Femur (tissue), 1 donor: ENCODE results near the gene CTDSPL2.
"Not testable (repeated sequence)": the region's sequence is repeated elsewhere in the genome, so short reads cannot be mapped to it uniquely, and the experiment has no call there.

ENCODE experiments used
- DNase-seq: peaks from one replicate; pipeline ENCODE4 v3.0.0-alpha.2; 2017

Gene CTDSPL2

GRCh38 chr15:44485880-44486279, 58.5 kb downstream of the CTDSPL2 start:
- no peak for DNase-seq

GRCh38 chr15:44489464-44489863, 62.0 kb downstream of the CTDSPL2 start:
- DNase-seq: no peak

GRCh38 chr15:44490622-44491021, 63.2 kb downstream of the CTDSPL2 start:
- DNase-seq: no peak

- DNase-seq: no peak
Measured at GRCh38 chr15:44492040-44492439, 64.6 kb downstream of the CTDSPL2 start.

- no peak for DNase-seq
Measured at GRCh38 chr15:44492672-44493071, 65.2 kb downstream of the CTDSPL2 start.

GRCh38 chr15:44495562-44495961, 68.1 kb downstream of the CTDSPL2 start:
- DNase-seq: no peak

GRCh38 chr15:44500555-44500954, 73.1 kb downstream of the CTDSPL2 start:
- no peak for DNase-seq

GRCh38 chr15:44501768-44502366, 74.4 kb downstream of the CTDSPL2 start:
- no peak for DNase-seq

GRCh38 chr15:44516436-44516835, 89.0 kb downstream of the CTDSPL2 start:
- no peak for DNase-seq

- no peak for DNase-seq
Measured at GRCh38 chr15:44519537-44519936, 92.1 kb downstream of the CTDSPL2 start.

- DNase-seq: no peak
Measured at GRCh38 chr15:44525018-44525417, 97.6 kb downstream of the CTDSPL2 start.

GRCh38 chr15:44527241-44527640, 99.8 kb downstream of the CTDSPL2 start:
- DNase-seq: no peak

- DNase-seq: no peak
Measured at GRCh38 chr15:44529864-44530604, 102.6 kb downstream of the CTDSPL2 start.

GRCh38 chr15:44530653-44531052, 103.2 kb downstream of the CTDSPL2 start:
- DNase-seq: no peak

- DNase-seq: not testable (repeated sequence)
Measured at GRCh38 chr15:44532275-44532674, 104.8 kb downstream of the CTDSPL2 start.

GRCh38 chr15:44532689-44533088, 105.3 kb downstream of the CTDSPL2 start:
- DNase-seq: no peak

- DNase-seq: no peak
Measured at GRCh38 chr15:44535092-44535491, 107.7 kb downstream of the CTDSPL2 start.

GRCh38 chr15:44535523-44536301, 108.3 kb downstream of the CTDSPL2 start:
- DNase-seq: peak; percentile 58

- no peak for DNase-seq
Measured at GRCh38 chr15:44536302-44536961, 109.0 kb downstream of the CTDSPL2 start.

GRCh38 chr15:44536962-44537734, 109.7 kb downstream of the CTDSPL2 start, which contains the start of gene EIF3J:
TSS of gene EIF3J (plus strand) at chr15:44537147. CDS start at chr15:44537195, 48 bp downstream.
- peak; percentile 97 for DNase-seq

GRCh38 chr15:44537735-44538240, 110.4 kb downstream of the CTDSPL2 start:
- no peak for DNase-seq
